GM19395 (cell line): ENCODE data around the gene BRMS1.
"Not testable (repeated sequence)": the region's sequence is repeated elsewhere in the genome, so short reads cannot be mapped to it uniquely, and the experiment has no call there.

ENCODE experiments used
- ATAC-seq: cut with Tn5 transposase; IDR thresholded peaks from one replicate; pipeline ENCODE4 v1.9.1; 2021; ENCODE audit warnings: mild to moderate bottlenecking, moderate library complexity; ENCODE audit not compliant: unreplicated experiment

The BRMS1 gene

DNA sequence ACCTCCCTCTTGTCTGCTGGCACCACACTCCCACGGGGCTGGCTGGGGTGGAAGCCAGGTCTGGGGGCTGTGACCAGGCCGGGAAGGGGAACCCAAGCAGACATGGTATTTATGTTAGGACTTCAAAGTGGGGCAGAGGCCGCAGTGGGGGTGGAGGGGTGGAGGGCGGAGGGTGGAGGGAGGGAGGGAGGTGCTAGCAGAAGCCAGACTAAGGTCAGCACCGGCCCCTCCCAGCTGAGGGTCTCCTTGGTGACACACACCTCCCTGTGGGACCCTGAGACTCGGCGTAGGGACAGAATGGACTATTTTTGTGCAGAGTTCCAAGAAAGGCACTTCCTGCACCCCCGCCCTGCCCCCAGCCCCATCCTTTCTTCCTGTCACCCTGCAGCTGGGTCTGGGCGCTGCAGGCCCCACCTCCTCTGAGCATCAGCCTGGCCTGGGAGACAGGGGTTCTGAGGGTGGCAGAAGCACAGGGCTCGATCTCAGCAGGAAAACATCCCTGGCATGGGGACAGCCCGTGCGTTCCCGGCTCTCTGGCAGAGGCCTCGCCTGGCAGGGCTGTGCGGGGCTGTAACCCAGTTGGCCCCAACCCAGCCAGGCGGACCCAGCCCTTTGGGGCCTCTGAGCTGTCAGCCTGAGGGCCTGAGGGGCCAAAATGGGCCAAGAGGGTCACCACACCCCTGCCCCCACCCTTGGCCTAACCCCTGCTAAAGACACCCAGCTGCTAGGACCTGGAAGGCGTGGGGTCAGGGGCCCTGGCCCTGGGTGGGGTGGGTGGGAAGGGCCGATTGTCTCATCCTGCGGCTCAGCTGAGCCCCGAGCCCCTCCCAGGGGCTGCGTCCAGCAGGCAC, 18.4 kb downstream of the BRMS1 start:
- no peak for ATAC-seq

DNA sequence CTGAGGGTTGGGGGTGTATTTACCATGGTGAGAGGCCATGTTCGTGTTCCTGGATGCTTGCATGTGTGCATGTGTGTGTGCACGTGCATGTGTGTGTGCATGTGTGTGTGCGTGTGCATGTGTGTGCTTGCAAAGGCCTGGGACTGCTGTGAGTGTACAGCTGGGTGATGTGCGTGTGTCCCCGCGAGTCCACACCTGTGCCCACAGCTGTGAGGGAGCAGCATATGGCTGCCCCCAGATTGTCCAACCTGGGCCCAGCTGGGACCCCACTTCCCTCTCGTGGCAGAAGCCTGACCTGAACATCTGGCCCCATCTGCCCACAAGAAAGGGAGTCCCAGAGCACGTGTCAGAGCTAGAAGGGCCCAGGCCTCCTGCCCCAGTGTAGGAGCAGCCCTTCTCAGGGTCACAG, 19.6 kb downstream of the BRMS1 start:
- no peak for ATAC-seq

- ATAC-seq: no peak
Observed at GRCh38 chr11:66324664-66325063, 20.2 kb downstream of the BRMS1 start.

DNA sequence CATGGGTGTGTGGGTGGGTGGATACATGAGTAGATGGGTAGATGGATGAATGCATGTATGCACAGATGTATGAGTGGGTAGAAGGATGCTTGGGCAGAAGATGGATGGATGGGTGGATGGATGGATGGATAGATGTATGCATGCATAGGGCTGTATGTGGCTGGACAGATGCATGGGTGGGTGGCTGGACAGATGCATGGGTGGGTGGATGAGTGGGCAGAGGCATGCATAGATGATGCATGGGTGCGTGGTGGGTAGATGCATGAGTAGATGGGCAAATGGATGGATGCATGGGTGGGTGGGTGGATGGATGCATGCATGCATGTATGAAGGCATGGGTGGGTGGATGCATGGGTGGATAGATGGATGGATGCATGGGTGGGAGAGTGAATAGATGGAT, 21.2 kb downstream of the BRMS1 start:
- no peak for ATAC-seq

DNA sequence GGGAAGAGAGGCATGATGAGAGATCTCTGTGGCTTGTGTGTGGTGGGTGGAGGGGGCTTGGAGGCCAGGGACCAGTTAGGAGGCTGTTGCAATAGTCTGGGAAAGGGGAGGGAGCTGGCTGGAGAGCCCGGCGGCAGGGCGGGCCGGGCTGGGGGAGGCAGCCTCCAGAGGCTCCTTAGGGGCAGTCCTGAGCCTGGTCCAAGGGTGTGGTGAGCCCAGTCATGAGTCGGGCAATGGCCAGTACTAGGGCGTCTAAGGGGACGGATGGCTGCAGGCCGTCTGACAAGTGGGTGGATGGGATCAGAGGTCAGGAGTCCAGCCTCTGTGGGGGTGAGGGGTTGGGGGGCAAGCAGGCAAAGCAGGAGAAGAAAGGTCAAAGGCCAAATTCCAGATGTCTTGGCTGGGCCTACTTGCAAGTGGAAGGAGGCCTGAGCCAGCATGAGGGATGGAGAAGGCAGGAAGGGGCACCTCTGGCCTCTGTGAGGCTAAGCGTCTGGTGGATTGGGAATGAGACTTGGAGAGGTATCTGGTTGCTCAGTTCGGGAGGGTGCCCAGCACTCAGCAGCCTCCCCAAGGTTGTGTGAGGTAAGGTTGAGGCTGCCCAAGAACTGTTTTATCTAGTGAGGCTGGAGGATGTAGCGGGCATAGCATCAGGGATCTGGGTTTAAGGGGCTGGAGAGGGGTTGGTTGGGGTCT, 22.0 kb downstream of the BRMS1 start:
- ATAC-seq: no peak

DNA sequence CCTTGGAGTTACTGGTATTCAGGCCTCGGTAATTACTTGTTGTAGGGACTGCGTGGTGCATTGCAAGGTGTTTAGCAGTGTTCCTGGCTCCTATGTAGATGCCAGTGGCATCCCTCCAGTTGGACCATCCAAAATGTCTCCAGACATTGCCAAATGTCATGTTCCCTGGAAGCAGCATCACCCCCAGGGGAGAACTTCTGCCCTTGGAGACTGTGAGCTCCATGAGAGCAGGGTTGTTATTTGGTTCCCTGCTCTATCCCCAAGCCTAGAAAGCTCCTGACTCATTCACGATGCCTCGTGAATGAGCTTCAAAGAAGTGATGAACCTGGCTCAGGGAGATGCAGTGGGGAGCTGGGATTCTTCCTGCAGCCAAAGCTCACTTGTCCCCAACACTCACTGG, 23.3 kb downstream of the BRMS1 start:
- ATAC-seq: no peak

DNA sequence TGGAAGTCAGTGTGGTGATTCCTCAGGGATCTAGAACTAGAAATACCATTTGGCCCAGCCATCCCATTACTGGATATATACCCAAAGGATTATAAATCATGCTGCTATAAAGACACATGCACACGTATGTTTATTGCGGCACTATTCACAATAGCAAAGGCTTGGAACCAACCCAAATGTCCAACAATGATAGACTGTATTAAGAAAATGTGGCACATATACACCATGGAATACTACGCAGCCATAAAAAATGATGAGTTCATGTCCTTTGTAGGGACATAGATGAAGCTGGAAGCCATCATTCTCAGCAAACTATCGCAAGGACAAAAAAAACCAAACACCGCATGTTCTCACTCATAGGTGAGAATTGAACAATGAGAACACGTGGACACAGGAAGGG, 24.2 kb downstream of the BRMS1 start:
- ATAC-seq: not testable (repeated sequence)

DNA sequence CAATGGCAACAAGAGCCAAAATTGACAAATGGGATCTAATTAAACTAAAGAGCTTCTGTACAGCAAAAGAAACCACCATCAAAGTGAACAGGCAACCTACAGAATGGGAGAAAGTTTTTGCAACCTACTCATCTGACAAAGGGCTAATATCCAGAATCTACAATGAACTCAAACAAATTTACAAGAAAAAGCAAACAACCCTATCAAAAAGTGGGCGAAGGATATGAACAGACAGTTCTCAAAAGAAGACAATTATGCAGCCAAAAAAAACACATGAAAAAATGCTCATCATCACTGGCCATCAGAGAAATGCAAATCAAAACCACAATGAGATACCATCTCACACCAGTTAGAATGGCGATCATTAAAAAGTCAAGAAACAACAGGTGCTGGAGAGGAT, 24.6 kb downstream of the BRMS1 start:
- ATAC-seq: not testable (repeated sequence)

- no peak for ATAC-seq
Observed at GRCh38 chr11:66318600-66318970, 26.3 kb downstream of the BRMS1 start.

DNA sequence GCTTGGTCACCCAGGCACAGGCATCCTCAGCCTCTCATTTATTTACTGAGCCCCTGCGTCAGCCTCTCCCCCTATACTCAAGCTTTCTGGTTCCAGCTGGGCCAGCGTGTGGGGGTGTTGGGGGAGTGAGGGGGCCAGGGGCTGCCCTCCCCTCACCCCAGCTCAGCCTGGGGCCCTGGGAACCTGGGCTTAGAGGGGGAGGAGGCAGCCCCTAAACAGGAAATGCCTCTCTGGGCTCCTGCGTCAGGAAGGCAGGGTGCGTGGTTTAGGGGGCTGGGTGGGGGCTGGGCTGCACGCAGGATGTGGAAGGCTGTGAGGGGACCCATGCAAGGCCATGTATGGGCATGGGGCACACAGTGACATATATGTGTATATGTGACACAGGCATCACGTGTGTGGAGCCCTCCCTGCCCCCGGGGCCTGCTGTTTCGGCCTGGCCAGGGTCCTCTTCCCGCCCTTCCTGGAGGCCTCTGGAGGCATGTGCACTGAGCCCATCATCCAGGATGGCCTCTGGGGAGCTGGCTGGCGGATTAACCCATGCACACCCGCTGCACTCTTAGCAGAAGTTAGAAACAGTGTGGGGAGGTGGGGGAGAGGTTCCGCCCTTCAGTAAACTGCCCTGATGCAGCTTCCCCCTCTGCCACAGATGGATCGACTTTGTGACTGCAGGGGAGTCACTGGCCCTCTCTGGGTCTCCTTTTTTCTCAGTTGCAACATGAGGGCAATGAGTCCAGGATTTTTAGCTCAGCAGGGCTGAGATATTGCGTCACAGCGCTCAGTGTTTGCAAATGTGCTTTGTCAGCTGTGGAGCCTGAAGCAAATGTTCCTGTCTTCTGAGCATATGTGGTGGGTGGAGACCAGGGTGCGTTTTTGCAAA, 26.9 kb downstream of the BRMS1 start:
- no peak for ATAC-seq

DNA sequence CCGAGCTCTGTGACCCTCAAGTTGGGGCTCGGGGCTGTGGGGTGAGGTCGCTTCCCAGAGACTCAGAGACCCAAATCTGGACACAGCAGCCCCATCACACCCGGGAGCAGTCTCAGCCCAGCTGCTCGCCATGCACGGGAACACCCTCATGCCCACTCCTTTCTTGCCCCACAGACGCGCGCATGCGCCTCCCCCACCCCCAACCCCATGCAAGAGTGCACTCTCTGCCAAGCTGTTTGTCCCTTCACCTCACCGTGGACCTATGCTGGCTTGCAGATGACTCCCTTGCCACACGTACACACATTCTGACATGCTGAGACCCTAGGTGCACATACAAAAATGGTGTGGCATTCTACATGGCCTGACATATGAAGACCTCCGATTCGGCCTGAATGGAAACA, 27.6 kb downstream of the BRMS1 start:
- no peak for ATAC-seq

DNA sequence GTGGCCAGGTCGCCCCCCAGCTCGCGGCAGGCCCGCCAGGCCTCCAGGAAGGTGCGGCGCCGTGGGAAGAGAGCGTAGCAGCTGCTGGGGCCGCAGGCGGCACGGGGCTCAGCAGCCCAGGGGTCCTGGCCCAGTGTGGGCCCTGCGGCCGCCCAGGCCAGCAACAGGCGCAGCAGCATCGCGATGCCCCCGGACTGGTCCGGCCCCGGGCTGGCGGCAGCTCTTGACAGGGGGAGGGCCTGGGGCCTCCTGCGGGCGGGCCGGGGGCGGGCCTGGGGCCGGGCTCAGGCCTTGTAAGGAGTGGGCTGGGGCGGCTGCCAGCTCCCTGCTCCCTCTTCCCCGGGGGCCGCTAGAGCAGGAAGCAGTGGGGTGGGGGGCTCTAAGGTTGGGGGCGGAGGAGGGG, 28.1 kb downstream of the BRMS1 start, which contains the start of gene CD248:
TSS of gene CD248 (minus strand) at position 196 of the 403 bp plus-strand sequence. CDS start at position 179, 17 bp downstream.
- ATAC-seq: no peak

DNA sequence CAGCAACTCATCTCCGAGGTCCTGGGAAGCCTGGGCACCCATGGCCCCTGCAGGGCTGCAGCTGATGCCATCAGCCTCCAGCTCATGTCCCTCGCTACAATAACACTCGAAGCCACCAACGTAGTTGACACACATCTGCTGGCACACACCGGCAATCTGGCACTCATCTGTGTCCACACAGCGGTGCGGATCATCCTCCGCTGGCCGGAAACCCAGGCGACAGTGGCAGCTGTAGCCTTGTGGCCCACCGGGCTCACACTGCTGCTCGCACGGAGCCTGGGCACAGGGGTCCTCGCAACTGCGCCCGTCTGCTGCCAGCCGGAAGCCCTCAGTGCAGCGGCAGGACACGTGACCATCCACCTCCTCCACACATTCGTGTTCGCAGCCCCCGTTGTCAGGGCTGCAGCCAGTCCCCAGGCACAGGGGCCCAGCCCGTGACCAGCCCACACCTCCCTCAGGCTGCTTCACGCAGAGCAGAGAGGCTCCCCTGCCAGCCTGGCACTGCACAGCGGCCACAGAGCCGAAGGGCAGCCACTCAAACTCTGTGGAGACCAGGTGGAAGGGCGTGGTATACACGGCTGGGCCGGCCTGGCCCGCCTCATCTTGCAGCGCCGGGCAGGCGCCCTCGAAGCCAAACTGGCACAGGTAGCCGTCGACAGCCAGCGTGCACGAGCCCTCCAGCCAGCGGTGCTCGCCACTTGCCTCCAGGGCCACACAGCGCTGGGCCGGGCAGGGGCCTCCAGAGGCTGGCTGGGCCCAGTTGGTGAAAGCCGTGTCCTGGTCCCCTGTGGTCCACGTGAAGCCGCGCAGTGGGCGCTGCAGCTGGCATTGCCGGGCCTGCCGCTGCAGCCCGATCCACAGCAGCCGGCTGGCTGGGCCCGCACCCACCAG, 28.7 kb downstream of the BRMS1 start:
- ATAC-seq: no peak

DNA sequence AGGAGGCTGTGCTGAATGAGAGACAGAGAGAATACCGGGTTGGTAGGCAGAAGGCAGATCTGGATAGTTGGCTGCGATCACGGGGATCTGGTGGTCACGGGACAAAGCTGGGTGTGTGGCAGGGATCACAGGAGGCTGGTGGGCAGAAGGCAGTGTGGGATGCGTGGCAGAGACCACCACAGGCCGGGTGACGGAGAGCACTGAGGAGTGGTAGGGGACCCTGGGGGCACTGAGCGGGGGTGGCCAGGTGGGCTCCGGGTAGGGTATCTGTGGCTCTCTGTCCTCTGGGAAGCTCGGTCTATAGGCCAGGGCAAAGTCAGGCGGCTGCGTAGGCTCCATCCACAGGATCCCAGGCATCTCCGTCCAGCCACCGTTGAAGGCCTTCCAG, 29.4 kb downstream of the BRMS1 start:
- ATAC-seq: no peak

- no peak for ATAC-seq
Observed at GRCh38 chr11:66314561-66315497, 30.1 kb downstream of the BRMS1 start.

DNA sequence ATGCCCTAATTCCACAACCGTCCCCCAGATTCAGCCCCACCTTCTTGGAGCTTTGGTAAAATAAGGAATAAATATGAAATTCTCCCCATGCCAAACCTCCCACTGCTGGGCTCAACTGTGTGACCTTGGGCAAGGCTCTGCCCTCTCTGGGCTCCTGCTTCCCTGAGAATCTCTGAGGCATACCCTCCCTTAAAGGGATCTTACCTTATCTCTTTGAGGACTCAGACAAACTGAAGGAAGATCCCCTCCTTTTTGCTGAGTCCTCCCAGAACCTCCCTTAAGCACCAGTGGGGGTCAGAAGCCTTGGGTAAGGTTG, 30.8 kb downstream of the BRMS1 start:
- ATAC-seq: no peak

DNA sequence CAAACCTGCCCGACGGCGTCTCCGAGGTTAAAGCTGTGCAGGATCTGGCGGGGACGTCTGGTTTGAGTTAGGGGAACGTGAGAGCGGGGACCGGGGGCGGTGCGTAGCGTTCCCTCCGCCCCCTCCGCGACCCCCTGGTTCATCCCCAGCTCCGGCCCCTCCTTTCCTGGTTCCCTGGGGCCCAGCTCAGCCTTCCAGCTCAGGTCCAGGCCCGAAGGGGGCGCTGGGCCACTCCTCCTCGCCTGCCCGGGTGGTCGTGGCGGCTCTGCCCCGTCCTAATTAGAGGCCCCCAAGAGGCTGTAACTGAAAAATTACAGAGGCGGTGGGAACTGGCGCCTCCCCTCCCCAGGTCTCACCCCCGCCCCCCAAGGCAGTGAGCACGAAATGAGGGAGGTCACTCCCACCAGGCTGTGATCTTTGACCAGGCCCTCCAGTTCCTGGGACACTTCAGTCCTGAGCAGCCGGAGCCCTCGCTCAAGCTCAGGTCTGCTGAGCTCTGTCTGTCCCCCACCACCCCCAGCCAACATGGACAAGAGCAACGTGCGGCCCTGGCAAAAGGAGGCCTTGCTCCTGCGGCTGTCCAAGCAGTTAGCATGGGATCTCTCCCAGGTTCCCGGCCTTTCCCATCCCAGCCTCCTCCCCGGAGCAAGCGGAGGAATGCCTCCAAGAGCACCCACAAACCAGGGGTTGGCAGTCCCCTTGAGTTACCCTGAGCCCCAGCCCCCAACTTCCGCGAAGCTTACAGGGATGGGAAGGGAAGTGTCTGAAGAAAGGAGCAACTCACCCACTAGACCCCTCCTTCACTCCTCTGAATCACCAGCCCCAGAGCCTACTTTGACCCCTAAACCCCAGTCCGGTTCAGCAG, 31.4 kb downstream of the BRMS1 start:
- ATAC-seq: no peak

GRCh38 chr11:66312549-66313320, 32.2 kb downstream of the BRMS1 start:
- peak; percentile 45 for ATAC-seq
